H9 (cell line): ENCODE data around the gene TARBP2. TPM values are rescaled to one million over a fixed set of nuclear protein-coding genes. Genes with fewer than 3 reads are reported as not detected.

Source experiments
- DNase-seq: peaks from one replicate; pipeline ENCODE4 v3.0.0-alpha.2; 2017
- H2AFZ ChIP-seq: one replicate; pipeline ENCODE4 v1.6.1; 2013; ENCODE audit warnings: mild to moderate bottlenecking, low read length, control low read depth, moderate library complexity
- H2AK5ac ChIP-seq: 2 replicates; pipeline ENCODE4 v1.6.1; 2013; ENCODE audit warnings: low read length, control low read depth, mixed read lengths; ENCODE audit not compliant: insufficient read length
- H2BK120ac ChIP-seq: one replicate; pipeline ENCODE4 v1.6.1; 2013; ENCODE audit warnings: low read depth, mild to moderate bottlenecking, low read length, control low read depth, inconsistent platforms; ENCODE audit not compliant: poor library complexity, severe bottlenecking
- H2BK12ac ChIP-seq: 2 replicates; pipeline ENCODE4 v1.6.1; 2013; ENCODE audit warnings: low read length, control low read depth, mixed read lengths, low read depth; ENCODE audit not compliant: insufficient read length
- H2BK15ac ChIP-seq: 2 replicates; pipeline ENCODE4 v1.6.1; 2013; ENCODE audit warnings: low read depth, low read length, control low read depth
- H2BK20ac ChIP-seq: one replicate; pipeline ENCODE4 v1.6.1; 2013; ENCODE audit warnings: low read depth, mild to moderate bottlenecking, low read length, control low read depth, inconsistent platforms; ENCODE audit not compliant: poor library complexity, severe bottlenecking
- H2BK5ac ChIP-seq: 2 replicates; pipeline ENCODE4 v1.6.1; 2013; ENCODE audit warnings: low read length, control low read depth, mixed read lengths; ENCODE audit not compliant: insufficient read length
- H3K14ac ChIP-seq: 2 replicates; pipeline ENCODE4 v1.6.1; 2013; ENCODE audit warnings: low read length, control low read depth; ENCODE audit not compliant: insufficient read depth
- H3K18ac ChIP-seq: 2 replicates; pipeline ENCODE4 v1.6.1; 2013; ENCODE audit warnings: low read depth, mild to moderate bottlenecking, mixed read lengths, low read length, control low read depth; ENCODE audit not compliant: insufficient read length
- H3K23ac ChIP-seq: 2 replicates; pipeline ENCODE4 v1.6.1; 2013; ENCODE audit warnings: low read length, control low read depth, mixed read lengths, low read depth; ENCODE audit not compliant: insufficient read length
- H3K23me2 ChIP-seq: 2 replicates; pipeline ENCODE4 v1.6.1; 2013; ENCODE audit warnings: low read depth, mild to moderate bottlenecking, mixed read lengths, low read length, control low read depth; ENCODE audit not compliant: insufficient read length, poor library complexity, severe bottlenecking
- H3K27ac ChIP-seq: 2 replicates; pipeline ENCODE4 v1.5.1; 2013; ENCODE audit warnings: low read length, control low read depth, mixed read lengths, low read depth; ENCODE audit not compliant: insufficient read length
- H3K27me3 ChIP-seq: 2 replicates; pipeline ENCODE4 v1.6.1; 2013; ENCODE audit warnings: low read length, control low read depth, inconsistent platforms; ENCODE audit not compliant: insufficient read depth
- H3K4ac ChIP-seq: 2 replicates; pipeline ENCODE4 v1.6.1; 2013; ENCODE audit warnings: low read depth, mild to moderate bottlenecking, control low read depth, inconsistent platforms, low read length, moderate library complexity
- H3K4me1 ChIP-seq: 2 replicates; pipeline ENCODE4 v1.6.1; 2013; ENCODE audit warnings: low read length, control low read depth, inconsistent platforms; ENCODE audit not compliant: insufficient read depth
- H3K4me2 ChIP-seq: 2 replicates; pipeline ENCODE4 v1.6.1; 2013; ENCODE audit warnings: low read length, control low read depth, mixed read lengths; ENCODE audit not compliant: insufficient read length, insufficient read depth
- H3K56ac ChIP-seq: 2 replicates; pipeline ENCODE4 v1.6.1; 2013; ENCODE audit warnings: low read depth, mild to moderate bottlenecking, mixed read lengths, low read length, control low read depth; ENCODE audit not compliant: insufficient read length
- H3K79me1 ChIP-seq: 2 replicates; pipeline ENCODE4 v1.6.1; 2013; ENCODE audit warnings: low read depth, mild to moderate bottlenecking, moderate library complexity, low read length, control low read depth, inconsistent platforms; ENCODE audit not compliant: insufficient read depth, poor library complexity, severe bottlenecking
- H3K79me2 ChIP-seq: 2 replicates; pipeline ENCODE4 v1.6.1; 2013; ENCODE audit warnings: low read length, control low read depth, inconsistent platforms; ENCODE audit not compliant: insufficient read depth
- H3K9ac ChIP-seq: 2 replicates; pipeline ENCODE4 v1.6.1; 2013; ENCODE audit warnings: low read length, control low read depth, mixed read lengths; ENCODE audit not compliant: insufficient read length; ENCODE audit errors: extremely low read depth
- H3K9me3 ChIP-seq: one replicate; pipeline ENCODE4 v1.6.1; 2013; ENCODE audit warnings: low read depth, low read length, inconsistent platforms; ENCODE audit not compliant: control insufficient read depth
- H3T11ph ChIP-seq: one replicate; pipeline ENCODE4 v1.6.1; 2013; ENCODE audit warnings: mild to moderate bottlenecking, low read length, control low read depth, inconsistent platforms
- H4K20me1 ChIP-seq: one replicate; pipeline ENCODE4 v1.6.1; 2013; ENCODE audit not compliant: control insufficient read depth, insufficient read length, insufficient read depth
- H4K5ac ChIP-seq: 2 replicates; pipeline ENCODE4 v1.6.1; 2013; ENCODE audit warnings: low read depth, mild to moderate bottlenecking, mixed read lengths, low read length, control low read depth; ENCODE audit not compliant: insufficient read length
- H4K8ac ChIP-seq: replicated peaks from 2 replicates; pipeline ENCODE4 v1.6.1; 2013; ENCODE audit warnings: low read length, control low read depth, mixed read lengths, low read depth; ENCODE audit not compliant: insufficient read length
- H4K91ac ChIP-seq: 2 replicates; pipeline ENCODE4 v1.6.1; 2013; ENCODE audit warnings: low read depth, mild to moderate bottlenecking, moderate library complexity, mixed read lengths, low read length, control low read depth; ENCODE audit not compliant: insufficient read length
- H3K27ac Mint-ChIP-seq, 3 experiments: 2 replicates in 2 of 3; 3 replicates in 1 of 3; pipeline ENCODE4 v1.8.0; 2020 to 2021; ENCODE audit warnings: mixed read lengths in 3 of 3, mild to moderate bottlenecking in 1 of 3, moderate library complexity in 1 of 3
- H3K27me3 Mint-ChIP-seq: 2 replicates; pipeline ENCODE4 v1.8.0; 2021; ENCODE audit warnings: low read depth, mild to moderate bottlenecking, moderate library complexity, mixed read lengths
- H3K36me3 Mint-ChIP-seq, 3 experiments: 2 replicates in 2 of 3; 3 replicates in 1 of 3; pipeline ENCODE4 v1.8.0; 2020 to 2021; ENCODE audit warnings: low read depth in 3 of 3, mixed read lengths in 3 of 3; ENCODE audit not compliant: insufficient read depth in 1 of 3
- H3K4me1 Mint-ChIP-seq, 2 experiments: 2 replicates each; pipeline ENCODE4 v1.8.0; 2020; ENCODE audit warnings: mixed read lengths in 2 of 2
- H3K4me3 Mint-ChIP-seq, 2 experiments: 2 replicates in 1 of 2; 3 replicates in 1 of 2; pipeline ENCODE4 v1.8.0; 2020 to 2021; ENCODE audit warnings: mild to moderate bottlenecking in 2 of 2, mixed read lengths in 2 of 2, moderate library complexity in 1 of 2
- H3K9me3 Mint-ChIP-seq, 2 experiments: 2 replicates in 1 of 2; 3 replicates in 1 of 2; pipeline ENCODE4 v1.8.0; 2020; ENCODE audit warnings: mild to moderate bottlenecking in 2 of 2, mixed read lengths in 2 of 2, moderate library complexity in 1 of 2
- CTCF ChIP-seq: fragments of 200-600 bp; sonication (generic); conservative IDR thresholded peaks from 3 replicates; pipeline ENCODE4 v1.8.0; 2021; ENCODE audit warnings: antibody characterized with exemption, mild to moderate bottlenecking
- WGBS: extraction: QIAGEN DNeasy Blood & Tissue Kit; methylation state at CpG from one replicate; pipeline ENCODE4 v1.1.7; 2013; ENCODE audit warnings: missing lambda C conversion rate, low lambda C conversion rate, mixed read lengths; ENCODE audit not compliant: insufficient read length; ENCODE audit errors: extremely low coverage; 5-methylcytosine and 5-hydroxymethylcytosine counted together
- total RNA-seq: library from RNA; stranded (reverse); gene quantifications from 2 replicates; pipeline ENCODE4 v1.2.1, GENCODE V29; 2021

Gene TARBP2
- total RNA-seq, 1 experiment from 2014 or later: 79.2 TPM

GRCh38 chr12:53485955-53486735 is 14.9 kb upstream of the TARBP2 start:
- H3K36me3 Mint-ChIP-seq: peaks cover 29 to 52% (median 49%) of the 10 kb centered on the region in 3 experiments

More at GRCh38 chr12:53485955-53486735, 14.9 kb upstream of the TARBP2 start:
- H4K5ac ChIP-seq: no peak overlapping the region
- H4K8ac ChIP-seq: no peak overlapping the region
- no peak overlapping the region for H2BK5ac ChIP-seq
- no peak overlapping the region for H3K4ac ChIP-seq
- H2BK15ac ChIP-seq: no peak overlapping the region
- no peak overlapping the region for H2BK12ac ChIP-seq
- no peaks in the 10 kb centered on the region for H3K23me2 ChIP-seq
- H3K23ac ChIP-seq: no peak overlapping the region
- no peaks in the 10 kb centered on the region for H3K4me1 ChIP-seq
- no peak overlapping the region for H4K91ac ChIP-seq
- no peaks in the 10 kb centered on the region for H3K27me3 ChIP-seq
- no peaks in the 10 kb centered on the region for H3K9me3 Mint-ChIP-seq
- no peak overlapping the region for H2BK120ac ChIP-seq
- no peak overlapping the region for H3T11ph ChIP-seq
- H3K27ac Mint-ChIP-seq: peak overlapping the region in 2 of 3 experiments; percentile 64 to 80; a peak in 4 of 7 replicates
- no peak overlapping the region for H3K27ac ChIP-seq
- no peak overlapping the region for H2AFZ ChIP-seq
- no peak overlapping the region for H3K4me3 Mint-ChIP-seq
- H3K14ac ChIP-seq: no peak overlapping the region
- no peak overlapping the region for H3K56ac ChIP-seq
- TF ChIP-seq CTCF: no peak
- H3K79me1 ChIP-seq: no peaks in the 10 kb centered on the region
- no peaks in the 10 kb centered on the region for H3K79me2 ChIP-seq
- H3K9ac ChIP-seq: no peak overlapping the region
- no peak overlapping the region for H3K18ac ChIP-seq
- no peak for DNase-seq
- peaks cover 2% of the 10 kb centered on the region for H4K20me1 ChIP-seq
- H3K4me2 ChIP-seq: no peak overlapping the region
- H3K4me1 Mint-ChIP-seq: peaks cover 16 to 17% of the 10 kb centered on the region in 2 experiments
- no peak overlapping the region for H2AK5ac ChIP-seq
- H3K9me3 ChIP-seq: no peaks in the 10 kb centered on the region
- H3K27me3 Mint-ChIP-seq: peaks cover 1% of the 10 kb centered on the region; the same call in 1 of the 2 replicates
- no peak overlapping the region for H2BK20ac ChIP-seq
- no CpG with 5 or more reads among the region's 10 CpGs for WGBS
